Activated CD4-positive, CD25-positive, alpha-beta regulatory T cell treated with anti-CD3 and anti-CD28 coated beads, Interleukin-2, amount 50 U/mL, for 72 hours (primary cell): ENCODE measurements around the gene ZEB2.

Experiments used
- DNase-seq: peaks from one replicate; pipeline ENCODE4 v3.0.0; 2021

Gene ZEB2

DNA sequence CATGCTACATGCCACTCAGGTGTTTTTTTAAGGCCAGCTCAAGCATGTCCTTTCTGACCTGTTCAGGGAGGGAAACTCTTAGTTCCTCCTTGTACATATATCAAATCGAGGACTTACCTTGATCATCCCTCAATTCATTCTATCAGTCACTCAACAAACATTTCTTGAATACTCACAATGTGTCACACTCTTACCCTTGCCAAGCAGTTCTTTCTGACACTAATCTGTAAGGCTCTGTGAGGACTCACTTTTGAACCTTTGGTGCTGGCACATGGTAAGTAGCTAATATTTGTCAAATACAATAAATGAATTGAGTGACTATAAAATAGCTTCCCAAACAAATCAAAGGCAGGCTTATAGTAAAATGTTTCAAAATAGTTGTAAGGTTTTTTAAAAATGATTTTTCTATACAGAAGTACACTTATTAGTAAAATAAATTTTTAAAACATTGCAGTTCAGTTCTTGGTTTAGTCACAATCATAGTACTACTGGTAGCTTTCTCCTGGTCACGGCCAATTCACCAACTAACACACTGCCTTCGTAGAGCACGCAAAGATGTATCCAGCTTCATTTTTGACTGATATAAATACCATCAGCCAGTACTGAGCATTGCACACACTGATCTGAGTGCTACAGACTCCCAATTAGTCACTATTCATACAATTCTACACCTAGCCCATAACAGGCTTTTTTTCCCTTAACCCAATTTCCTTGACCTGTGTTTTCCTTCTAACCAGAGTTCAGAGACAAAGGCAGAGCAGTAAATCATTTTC is 50.9 kb downstream of the ZEB2 start:
- no peak for DNase-seq

DNA sequence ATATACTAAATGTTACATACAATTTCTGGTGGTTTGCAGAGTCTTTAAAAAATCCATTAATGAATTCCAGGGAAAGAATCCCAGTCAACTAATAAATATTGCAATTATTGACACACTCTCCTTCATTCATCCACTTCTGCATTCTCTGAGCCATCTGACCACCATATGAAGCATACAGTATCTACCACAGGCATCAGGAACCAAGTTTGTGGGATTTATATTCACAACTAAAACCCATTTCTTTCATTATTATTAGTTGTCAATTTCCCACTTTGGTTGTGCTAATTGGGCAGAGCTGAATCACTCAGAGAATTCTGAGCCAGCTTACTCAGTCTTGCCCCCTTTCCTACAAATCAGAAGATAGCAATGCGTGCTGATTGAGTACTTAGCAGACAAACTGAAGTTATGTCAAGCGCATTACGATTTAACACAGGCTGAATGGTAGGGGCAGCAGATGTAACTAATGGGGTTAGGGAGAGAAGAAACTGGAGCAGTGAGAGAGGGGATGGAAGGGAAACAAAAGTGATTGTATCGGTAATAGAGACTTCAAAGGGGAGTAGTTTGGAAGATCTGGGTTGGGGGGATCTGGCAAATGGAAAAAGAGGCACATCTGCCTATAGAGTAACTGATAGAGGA is 52.3 kb downstream of the ZEB2 start:
- DNase-seq = no peak

DNA sequence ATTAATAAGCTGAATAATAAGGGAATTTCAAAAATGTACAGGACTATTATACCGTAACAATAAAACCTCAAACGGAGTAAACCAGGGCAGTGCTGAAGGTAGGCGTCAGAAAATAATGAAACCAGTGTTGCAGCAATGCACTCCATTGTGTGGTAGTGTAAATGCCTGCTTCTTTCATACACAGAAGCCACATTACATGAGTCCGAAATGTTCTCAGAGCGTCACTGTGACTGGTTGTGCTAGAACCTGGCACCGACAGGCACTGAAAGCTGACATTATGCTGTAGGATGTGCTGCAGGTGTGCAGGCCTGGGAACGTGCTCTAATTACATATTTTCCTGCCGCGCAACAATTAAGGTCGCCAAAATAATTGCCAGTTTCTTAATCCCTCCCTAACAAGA is 53.3 kb downstream of the ZEB2 start:
- DNase-seq = no peak

DNA sequence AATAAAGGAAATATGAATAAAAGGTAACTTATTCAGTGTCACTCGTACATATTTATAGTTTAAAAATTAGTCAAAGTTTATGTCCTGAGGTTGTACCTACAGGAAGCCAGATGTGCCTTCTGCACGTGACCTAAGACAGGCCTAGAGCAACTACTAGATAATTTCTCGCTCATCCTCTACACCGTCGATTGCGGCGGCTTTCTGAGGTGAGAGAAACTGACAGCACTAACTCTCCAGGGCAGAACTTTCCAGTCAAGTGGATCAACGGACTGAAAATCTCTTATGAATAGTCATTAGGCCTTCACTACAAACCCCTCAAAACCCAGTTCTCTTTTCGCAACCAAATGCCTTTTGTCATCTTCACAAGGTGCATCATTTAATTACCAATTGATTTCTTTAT is 54.2 kb downstream of the ZEB2 start:
- DNase-seq = no peak

DNA sequence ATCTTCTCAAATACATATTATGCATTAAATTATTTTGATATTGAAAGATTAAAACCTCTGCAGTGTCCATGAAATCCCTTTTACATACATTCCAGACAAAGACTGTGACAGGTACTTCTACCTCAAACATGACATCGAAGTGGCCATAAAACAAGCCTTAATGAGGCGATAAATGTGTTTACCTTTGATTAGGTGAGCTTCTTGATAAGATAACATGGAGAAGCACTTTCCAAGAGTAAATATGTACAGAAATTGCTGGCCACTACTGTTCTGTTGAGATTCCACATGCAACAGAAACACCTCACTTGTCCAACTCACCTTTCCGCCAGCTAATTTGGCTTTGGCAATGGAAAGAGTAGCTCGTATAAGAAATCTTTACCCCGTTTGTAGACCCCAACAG is 55.2 kb downstream of the ZEB2 start:
- DNase-seq = no peak

DNA sequence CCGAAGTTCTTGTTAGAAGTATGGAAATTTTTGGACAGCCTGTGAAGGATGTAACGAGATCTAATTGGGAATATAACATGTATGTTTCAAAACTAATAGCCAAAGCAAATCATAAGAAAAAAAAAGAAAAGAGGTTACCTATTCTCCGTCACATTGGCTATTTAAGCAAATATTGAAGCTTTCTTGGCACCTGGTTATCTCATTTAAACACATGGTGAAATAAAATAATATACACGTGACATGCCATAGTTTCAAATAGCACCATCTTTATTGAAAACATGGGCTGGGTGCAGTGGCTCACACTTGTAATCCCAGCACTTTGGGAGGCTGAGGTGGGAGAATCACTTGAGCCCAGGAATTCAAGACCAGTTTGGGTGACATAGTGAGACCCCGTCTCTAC is 56.7 kb downstream of the ZEB2 start:
- no peak for DNase-seq

DNA sequence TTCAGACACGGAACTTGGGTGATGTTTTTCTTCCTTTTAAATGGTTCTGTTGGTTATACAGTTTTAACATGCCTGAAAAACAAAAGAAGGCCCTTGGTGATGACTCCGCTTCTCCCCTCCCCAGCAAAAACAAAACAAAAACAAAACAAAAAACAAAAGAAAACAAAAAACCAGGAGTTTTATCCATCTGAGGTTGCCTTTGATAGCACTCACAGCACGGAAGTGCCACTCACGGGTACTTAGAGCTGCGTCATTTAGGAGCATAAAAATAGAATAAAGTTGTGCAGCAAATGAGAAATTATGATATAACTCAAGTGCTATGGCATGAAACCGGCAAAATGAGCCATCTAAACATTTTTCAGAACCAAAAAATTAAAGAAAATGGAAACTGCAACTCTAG is 57.7 kb downstream of the ZEB2 start:
- no peak for DNase-seq

DNA sequence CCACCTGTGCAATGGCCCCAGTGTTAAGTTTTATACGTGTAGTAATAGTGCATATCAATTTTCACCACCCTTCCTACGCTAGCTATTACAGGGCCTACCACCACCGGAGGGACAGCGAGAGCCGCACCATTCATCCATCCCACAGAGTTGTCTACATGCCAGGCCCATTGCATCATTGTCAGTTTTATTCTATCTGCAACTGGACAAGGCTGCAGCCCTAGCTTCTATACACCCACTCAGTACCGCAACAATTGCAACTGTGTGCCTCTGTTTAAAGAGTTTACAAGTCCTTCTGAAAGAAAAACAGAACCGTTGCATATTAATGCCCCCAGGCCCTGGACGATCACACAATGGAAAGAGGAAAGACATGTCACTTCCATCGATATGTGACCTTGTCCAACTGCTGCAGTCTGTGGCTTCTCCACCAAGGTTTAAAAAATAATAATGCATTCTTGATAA is 58.6 kb downstream of the ZEB2 start:
- DNase-seq = no peak

DNA sequence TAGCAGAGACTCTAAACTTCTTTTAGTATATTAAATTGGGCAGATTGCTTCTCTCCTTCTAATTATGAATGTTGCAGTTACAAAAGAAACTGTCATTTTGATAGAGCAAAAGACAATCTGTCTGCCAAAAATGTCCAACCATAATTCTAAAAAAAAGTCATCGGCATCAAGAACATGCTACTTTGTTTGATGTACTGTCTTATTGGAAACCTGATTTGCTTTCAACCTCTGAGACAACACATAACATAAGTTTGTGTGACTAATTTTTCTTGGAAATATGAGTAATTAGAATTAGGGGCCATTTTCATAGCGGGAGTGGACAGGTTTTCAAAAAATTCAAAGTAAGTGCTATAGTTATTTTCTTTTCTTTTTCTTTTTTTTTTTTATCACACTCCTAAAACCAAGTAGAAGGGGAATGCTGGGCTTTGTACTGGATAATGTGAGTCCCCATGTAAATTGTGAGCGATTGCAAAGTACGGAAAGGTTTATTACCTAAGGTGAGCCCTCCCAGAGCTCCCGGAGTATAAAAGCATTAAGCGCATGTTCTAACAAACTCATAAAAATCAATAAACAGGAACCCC is 59.1 kb downstream of the ZEB2 start:
- DNase-seq = no peak

DNA sequence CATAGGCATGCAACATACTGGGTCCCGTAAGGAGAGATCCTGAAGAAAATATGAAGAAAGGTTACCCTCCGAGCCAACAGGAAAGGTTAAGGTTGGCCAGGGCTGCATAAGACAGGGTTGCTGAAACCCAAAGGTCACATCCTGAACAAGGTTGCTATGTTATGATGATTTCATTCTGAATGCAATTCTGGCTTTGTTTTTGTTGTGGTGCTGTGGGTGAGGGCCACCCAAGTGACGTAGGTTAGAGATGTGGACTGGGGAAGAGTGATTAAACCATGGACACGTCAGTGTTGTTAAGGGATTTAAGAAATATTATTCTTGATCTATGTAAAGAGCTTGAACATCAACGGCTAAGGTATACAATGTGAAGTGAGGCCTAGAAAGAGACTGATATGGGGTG is 60.0 kb downstream of the ZEB2 start:
- no peak for DNase-seq

DNA sequence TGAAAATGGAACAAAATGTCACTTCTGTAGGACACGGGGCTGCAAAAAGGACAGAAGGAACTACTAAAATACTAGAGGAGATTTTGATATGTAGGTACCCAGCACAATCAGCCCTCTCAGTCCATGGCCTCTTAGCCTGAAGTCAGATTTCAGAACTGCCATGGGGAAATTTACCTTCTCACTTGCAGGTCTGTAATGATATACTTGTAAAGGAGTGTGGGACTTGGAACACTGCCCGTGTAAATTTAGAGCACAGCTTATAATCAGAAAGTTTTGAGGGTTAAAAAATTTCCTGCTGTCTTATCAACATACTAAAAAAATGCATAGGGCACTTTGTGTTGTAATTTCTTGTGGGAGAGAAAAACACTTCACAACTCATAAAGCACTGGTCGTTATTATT is 60.6 kb downstream of the ZEB2 start:
- DNase-seq = no peak

DNA sequence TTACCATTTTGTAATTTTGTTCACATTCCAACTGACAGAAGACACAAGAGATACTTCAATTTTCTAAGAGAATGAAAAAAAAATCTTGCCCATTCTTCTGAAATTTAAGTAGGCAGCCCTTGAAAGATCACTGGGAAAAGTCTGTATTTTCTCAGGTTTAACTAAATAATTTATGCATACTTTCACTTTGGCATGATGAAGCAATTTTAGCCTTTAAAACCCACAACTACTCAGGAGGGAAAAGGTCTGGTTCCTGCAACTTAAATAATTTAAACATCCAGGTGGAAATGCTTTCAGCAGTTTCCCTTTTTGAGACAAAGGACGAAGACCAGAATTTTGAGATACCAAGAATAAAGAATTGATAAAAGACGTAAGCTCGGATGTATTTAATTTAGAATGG is 61.4 kb downstream of the ZEB2 start:
- DNase-seq = no peak

DNA sequence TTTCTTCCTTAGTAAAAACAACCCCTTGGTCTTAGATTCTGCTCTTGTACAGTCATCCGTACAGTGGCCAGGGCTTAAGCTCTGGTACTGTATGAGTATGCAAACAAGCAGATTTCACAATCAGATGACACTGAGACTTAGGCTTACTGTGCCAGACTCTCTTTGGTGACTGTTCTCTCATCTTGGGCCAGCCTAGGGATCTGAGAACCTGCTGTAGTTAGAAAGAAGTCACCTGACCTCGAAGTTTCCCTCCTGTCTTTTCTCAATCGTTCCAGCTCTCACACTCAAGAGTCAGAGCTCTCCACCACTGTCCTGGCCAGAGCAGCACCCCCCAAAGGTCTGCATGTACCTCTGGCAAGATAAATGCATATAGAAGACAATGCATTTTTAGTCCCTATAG is 63.2 kb downstream of the ZEB2 start:
- no peak for DNase-seq

DNA sequence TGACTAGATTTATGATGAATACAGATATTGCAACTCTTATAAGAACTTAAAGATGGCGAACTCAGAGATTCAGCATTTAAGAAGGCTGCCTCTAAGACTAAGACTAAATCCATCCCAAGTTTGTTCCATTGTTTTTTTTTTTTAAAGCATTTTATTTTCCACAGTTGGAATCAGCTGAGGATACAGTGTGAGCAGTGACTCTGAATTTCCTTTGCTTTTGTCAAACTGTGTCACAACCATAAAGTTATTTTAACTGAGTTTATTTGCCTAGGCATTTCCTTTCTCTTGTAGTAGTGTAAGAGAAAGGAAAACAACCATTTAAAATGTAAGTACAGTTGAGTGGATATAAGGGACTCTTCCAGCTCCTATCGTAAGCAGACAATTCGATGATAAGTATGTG is 63.9 kb downstream of the ZEB2 start:
- no peak for DNase-seq

DNA sequence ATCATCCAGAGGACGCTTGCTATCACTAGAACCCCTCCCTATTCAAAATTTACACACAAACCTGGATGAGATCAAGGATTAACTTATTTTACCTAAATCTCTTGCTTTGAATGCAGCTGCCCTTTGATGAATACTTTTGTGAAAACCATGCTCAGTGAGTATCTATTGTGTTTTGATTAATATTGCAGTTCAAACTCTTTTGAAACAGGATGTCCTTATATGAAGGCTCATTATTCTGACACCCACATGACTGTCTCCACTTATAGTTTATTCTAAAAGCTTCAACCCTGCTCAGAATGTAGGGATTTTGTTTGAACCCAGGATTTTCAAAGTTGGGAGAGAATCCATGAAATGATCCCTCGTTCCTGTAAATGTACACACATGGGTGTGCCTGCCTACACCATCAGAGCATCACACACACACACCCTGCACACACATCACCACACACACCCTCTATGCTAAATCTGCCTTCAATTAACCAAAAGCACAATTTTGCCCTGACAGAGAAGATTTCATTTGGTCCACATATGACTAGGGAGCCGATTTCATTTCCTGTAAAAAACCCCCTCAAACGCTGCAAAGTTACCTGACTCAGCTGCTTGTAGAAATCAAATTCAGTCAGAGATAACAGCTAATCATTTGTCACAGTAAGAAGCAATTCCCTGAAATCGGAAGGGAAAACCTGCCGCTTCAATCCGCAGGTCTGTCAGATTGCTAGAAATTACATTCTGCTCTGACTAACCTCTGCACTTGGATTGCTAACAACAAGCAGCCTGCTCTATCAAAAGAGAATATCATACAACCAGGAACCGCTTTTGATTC is 65.2 kb downstream of the ZEB2 start:
- no peak for DNase-seq

DNA sequence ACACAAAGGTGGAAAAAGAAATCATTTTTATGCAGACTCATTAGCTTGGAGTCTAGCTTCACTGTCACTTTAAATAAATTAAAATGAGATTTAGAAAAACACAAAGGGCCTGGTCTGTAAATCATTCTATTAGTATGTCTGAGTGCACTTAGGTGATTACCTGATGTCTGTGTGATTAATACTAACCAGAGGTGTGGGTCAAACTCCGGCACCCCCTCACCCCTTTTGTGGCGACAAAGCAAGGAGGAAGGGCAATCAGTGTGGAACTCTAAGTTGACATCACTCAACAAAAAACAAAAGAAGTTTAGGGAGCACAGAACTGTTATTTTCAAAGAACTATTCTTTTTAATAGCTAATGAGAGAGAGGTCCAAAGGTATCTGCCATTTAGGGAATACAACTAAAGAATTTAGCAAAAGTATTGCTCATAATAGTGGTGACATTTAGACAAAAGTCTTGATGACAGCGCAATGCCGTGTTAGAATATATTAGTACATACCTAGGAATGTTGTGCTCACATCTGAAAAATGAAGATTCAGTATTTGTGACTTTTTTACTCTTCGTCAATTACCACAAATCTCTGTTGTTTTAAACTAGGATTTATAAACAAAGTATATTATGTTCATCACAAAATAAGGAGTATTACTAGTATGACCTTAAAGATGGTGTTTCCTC is 66.3 kb downstream of the ZEB2 start:
- no peak for DNase-seq

DNA sequence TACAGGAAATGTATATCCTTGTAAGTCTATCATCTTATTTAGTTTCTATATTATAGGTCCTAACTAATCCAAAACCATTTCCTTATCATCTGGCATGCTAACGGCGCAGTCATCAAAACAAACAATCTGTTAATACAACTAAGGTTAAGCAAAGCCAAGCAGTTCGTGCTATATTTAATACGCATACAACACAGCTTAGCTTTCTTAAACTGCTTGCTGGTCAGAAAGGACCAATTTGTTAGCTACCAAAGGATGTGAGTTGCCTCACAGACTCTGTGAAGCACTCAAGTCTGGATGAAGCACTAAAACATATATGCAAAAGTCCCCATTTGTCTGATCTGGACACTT is 67.0 kb downstream of the ZEB2 start:
- DNase-seq = no peak

DNA sequence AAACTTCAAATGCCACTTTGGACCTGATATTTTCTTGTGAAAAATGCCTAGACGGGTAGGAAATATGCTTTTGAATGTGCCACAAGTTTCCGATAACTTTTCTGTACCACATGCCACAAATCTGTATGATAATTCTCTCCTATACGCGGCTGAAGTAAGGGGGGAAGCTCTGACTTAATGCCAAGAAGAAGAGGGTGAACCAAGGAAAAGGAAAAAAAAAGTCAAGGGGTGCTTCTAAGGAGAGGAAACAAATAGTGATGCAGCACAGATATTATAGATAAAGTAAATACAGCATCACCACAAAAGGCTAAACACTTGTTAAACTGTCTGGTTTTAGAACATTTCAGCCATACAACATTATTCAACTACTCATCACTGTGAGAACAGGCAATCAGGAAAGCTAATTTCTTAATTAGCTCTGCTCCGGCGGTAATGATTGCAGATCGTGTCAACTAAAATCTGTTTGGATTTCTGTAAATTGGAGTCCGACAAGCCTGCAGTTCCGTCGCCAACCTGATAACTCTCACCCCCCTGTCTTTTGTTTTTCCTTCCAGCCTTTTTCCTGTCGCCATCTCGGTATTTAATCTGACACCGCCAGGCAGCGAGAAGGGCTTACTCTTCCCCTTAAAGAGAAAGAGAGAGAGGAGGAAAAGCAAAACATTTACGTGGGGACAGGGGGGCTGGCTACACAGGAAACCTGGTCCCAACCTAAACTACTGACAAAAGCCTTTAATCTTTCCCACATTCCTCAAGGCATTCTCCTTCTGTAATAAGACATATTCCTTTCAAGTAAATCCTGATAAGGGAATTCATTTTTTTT is 67.5 kb downstream of the ZEB2 start:
- no peak for DNase-seq

DNA sequence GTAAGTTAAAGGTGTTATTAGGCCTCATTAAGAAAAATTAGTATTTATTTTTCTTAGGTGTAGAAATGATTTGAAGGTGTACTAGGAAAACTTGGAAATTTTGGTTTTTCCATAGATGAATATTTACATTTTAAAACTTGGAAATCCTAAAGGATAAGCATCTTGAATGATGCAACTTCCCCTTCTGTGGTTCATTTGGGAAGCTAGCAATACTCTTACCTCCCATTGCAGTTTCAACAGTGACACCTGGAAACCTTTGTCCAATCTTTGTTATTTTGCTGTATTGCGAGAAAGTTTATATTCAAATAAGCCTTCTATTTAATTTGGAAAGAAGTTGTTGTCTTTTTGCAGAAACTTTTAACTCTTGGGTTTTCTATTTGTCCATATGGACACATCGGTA is 68.5 kb downstream of the ZEB2 start:
- DNase-seq = no peak

DNA sequence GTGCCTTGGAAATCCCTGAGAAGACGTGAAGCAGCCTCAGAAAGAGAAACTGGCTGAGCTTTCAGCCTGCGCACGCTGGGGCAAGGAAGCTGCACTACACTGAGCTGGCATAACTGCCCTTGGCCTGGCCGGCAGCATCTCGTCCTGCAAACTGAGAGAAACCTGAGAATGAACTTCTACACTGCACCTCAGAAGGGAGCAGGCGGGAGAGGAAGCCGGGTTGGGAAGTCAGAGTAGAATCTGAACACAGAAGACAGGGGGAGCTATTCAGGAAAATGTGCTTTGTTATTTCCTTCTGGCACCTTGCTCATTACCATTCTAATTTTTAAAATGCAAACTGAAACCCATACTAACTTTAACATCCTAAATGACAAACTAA is 70.9 kb downstream of the ZEB2 start:
- DNase-seq = no peak

DNA sequence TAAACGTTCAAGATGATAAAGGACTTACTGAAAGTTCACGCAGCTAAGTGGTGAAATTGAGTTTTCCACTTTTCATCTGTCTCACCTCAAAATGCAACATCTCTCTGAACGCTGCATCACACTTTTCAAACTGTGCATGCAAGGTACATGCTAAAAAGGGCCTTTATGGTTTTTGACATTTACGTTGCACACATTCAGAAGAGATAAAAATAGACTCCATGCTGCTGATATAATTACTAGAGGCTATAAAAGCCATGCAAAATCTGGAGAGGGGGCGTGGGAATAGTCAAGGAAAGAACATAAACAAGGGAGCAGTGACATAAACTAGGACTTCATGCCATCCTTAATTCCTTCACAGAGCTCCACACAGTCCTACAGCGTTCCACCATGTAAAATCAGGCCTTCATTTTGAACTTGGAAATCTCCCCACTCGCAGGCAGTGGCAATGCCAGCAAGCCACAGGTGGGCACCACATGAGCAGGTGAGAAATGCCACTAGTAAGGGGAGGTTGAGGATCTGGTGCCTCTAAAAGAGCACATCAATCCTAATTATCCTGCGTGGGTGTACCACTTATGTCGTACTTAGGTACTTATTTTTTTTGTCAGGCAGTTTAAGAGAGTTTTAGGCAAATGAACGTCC is 71.4 kb downstream of the ZEB2 start:
- DNase-seq = no peak

DNA sequence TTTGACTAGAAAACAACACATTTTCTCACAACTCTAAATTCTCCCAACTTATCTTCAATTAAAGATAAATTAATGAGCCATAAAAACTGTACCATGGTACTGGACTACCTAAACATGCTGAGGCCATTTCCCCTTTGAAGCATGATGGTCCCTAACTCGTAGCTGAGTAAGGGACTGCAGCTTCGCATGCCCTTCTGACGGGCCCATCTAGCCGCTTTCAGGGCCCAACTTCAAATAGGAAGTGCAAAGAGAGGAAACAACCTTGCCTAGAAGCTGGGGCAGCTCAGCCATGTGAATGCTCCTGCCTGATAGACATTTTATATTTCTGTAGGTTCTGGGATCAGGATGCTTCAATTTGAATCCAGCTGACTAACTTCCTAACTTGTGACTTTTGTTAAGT is 72.4 kb downstream of the ZEB2 start:
- DNase-seq = no peak
